ENCODE data around the gene TSPAN11.

- TF ChIP-seq CTCF (IDR thresholded peaks at IDR 0.05) (no peak), EZH2 (IDR thresholded peaks at IDR 0.05; ENCODE audit: borderline replicate concordance, insufficient read depth, low read depth, low read length, poor library complexity, severe bottlenecking) (no peak)
Observed at GRCh38 chr12:30959778-30960177, 33.2 kb downstream of the TSPAN11 start.
